ENCODE results near the gene CLSTN3.

GRCh38 chr12:7158781-7159609 lies 28.8 kb downstream of the CLSTN3 start:
- TF ChIP-seq REST (IDR thresholded peaks at IDR 0.05; ENCODE audit: borderline replicate concordance) (no peak), REST (CRISPR knock-in tag; IDR thresholded peaks at IDR 0.05; ENCODE audit: low read depth) (no peak), SMAD3 (CRISPR knock-in tag; conservative IDR thresholded peaks at IDR 0.05) (no peak), NCOA1 (IDR thresholded peaks at IDR 0.05; ENCODE audit: low read depth) (no peak), SNIP1 (IDR thresholded peaks at IDR 0.05; ENCODE audit: low read depth) (no peak), POLR2A (conservative IDR thresholded peaks at IDR 0.05) (no peak), IRF9 (tag; IDR thresholded peaks at IDR 0.05) (no peak)

Measured in K562 (cell line).